ENCODE measurements around the gene CENPU.
"Not testable (repeated sequence)": the region's sequence is repeated elsewhere in the genome, so short reads cannot be mapped to it uniquely, and the experiment has no call there.

- TF ChIP-seq, protein P1, sequence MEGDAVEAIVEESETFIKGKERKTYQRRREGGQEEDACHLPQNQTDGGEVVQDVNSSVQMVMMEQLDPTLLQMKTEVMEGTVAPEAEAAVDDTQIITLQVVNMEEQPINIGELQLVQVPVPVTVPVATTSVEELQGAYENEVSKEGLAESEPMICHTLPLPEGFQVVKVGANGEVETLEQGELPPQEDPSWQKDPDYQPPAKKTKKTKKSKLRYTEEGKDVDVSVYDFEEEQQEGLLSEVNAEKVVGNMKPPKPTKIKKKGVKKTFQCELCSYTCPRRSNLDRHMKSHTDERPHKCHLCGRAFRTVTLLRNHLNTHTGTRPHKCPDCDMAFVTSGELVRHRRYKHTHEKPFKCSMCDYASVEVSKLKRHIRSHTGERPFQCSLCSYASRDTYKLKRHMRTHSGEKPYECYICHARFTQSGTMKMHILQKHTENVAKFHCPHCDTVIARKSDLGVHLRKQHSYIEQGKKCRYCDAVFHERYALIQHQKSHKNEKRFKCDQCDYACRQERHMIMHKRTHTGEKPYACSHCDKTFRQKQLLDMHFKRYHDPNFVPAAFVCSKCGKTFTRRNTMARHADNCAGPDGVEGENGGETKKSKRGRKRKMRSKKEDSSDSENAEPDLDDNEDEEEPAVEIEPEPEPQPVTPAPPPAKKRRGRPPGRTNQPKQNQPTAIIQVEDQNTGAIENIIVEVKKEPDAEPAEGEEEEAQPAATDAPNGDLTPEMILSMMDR (conservative IDR thresholded peaks at IDR 0.05; ENCODE audit: low read depth in 2 of 2): not testable (repeated sequence)
- TF ChIP-seq REST (IDR thresholded peaks at IDR 0.05; ENCODE audit: unreplicated experiment); EZH2 (IDR thresholded peaks at IDR 0.05; ENCODE audit: low read depth, unreplicated experiment); POLR2AphosphoS5 (IDR thresholded peaks at IDR 0.05; ENCODE audit: low read depth); EZH2phosphoT487 (IDR thresholded peaks at IDR 0.05; ENCODE audit: unreplicated experiment); ZNF114 (CRISPR knock-in tag; IDR thresholded peaks at IDR 0.05); STAT1 (IDR thresholded peaks at IDR 0.05; ENCODE audit: unreplicated experiment); NANOG (IDR thresholded peaks at IDR 0.05; ENCODE audit: borderline replicate concordance): not testable (repeated sequence)
Measured at GRCh38 chr4:184657820-184658219, 76.1 kb downstream of the CENPU start.

Data from GM23338 (cell line).